IMR-90 (cell line): Measurements from ENCODE around the gene YPEL1. TPM values are rescaled to one million over a fixed set of nuclear protein-coding genes. Genes with fewer than 3 reads are reported as not detected.

Experiments
- ATAC-seq: fragments of 200-7000 bp; cut with Tn5 transposase; 2 replicates; pipeline ENCODE4 v1.9.1; 2020; ENCODE audit warnings: low read depth, mild to moderate bottlenecking, moderate library complexity
- BruUV-seq: library from RNA; stranded (reverse); fragments of 400-500 nt; replicated peaks from 2 replicates; lab custom pipeline; 2021; lab: Mats Ljungman, UMichigan
- CTCF ChIA-PET: fragments of 300-600 bp; formaldehyde crosslinking; extraction: SDS; loops from one replicate; lab custom pipeline; 2021; ENCODE audit warnings: antibody characterized with exemption; lab: Yijun Ruan, JAX
- POLR2A ChIA-PET: fragments of 300-600 bp; sonication (Branson Sonifier 250); formaldehyde crosslinking; loops from one replicate; lab custom pipeline; 2022; ENCODE audit warnings: antibody characterized with exemption; ENCODE audit not compliant: unreplicated experiment; lab: Charles Lee
- DNase-seq: peaks from one replicate; pipeline ENCODE4 v3.0.0; 2013
- H2AFZ ChIP-seq: replicated peaks from 2 replicates; pipeline ENCODE3; 2013; ENCODE audit warnings: low read length, mild to moderate bottlenecking; ENCODE audit not compliant: poor library complexity
- H2AK5ac ChIP-seq: 2 replicates; pipeline ENCODE4 v1.6.1; 2013; ENCODE audit warnings: low read depth, low read length, inconsistent platforms
- H2AK9ac ChIP-seq: replicated peaks from 2 replicates; pipeline ENCODE3; 2013; ENCODE audit warnings: mild to moderate bottlenecking, low read depth, low read length, moderate library complexity; ENCODE audit not compliant: poor library complexity
- H2BK120ac ChIP-seq: 2 replicates; pipeline ENCODE4 v1.6.1; 2013; ENCODE audit warnings: low read depth, low read length, inconsistent platforms
- H2BK15ac ChIP-seq: 3 replicates; pipeline ENCODE4 v1.6.1; 2013; ENCODE audit warnings: low read depth, low read length, inconsistent platforms
- H2BK20ac ChIP-seq: 2 replicates; pipeline ENCODE4 v1.6.1; 2013; ENCODE audit warnings: low read depth, mild to moderate bottlenecking, inconsistent platforms, low read length, moderate library complexity
- H2BK5ac ChIP-seq: 2 replicates; pipeline ENCODE4 v1.6.1; 2013; ENCODE audit warnings: mild to moderate bottlenecking, low read depth, low read length, inconsistent platforms; ENCODE audit not compliant: poor library complexity, severe bottlenecking
- H3K14ac ChIP-seq: replicated peaks from 2 replicates; pipeline ENCODE4 v1.6.1; 2013; ENCODE audit warnings: low read depth, low read length, inconsistent platforms
- H3K18ac ChIP-seq: 2 replicates; pipeline ENCODE4 v1.6.1; 2013; ENCODE audit warnings: low read depth, low read length, control low read depth
- H3K23ac ChIP-seq: 2 replicates; pipeline ENCODE4 v1.6.1; 2013; ENCODE audit warnings: low read depth, low read length, inconsistent platforms
- H3K27ac ChIP-seq: 2 replicates; pipeline ENCODE4 v1.5.1; 2013; ENCODE audit warnings: mild to moderate bottlenecking, control low read depth, low read length; ENCODE audit not compliant: insufficient read depth
- H3K27me3 ChIP-seq: 2 replicates; pipeline ENCODE4 v1.6.1; 2013; ENCODE audit warnings: low read length; ENCODE audit not compliant: control insufficient read depth, insufficient read depth
- H3K36me3 ChIP-seq: 2 replicates; pipeline ENCODE4 v1.6.1; 2013; ENCODE audit warnings: low read length, mixed read lengths; ENCODE audit not compliant: control insufficient read depth, insufficient read depth
- H3K4ac ChIP-seq: 2 replicates; pipeline ENCODE4 v1.6.1; 2013; ENCODE audit warnings: low read depth, low read length, inconsistent platforms
- H3K4me1 ChIP-seq: 2 replicates; pipeline ENCODE4 v1.6.1; 2013; ENCODE audit warnings: low read length, mixed read lengths; ENCODE audit not compliant: control insufficient read depth, insufficient read depth
- H3K4me2 ChIP-seq: 2 replicates; pipeline ENCODE4 v1.6.1; 2013; ENCODE audit warnings: low read depth, mild to moderate bottlenecking, control low read depth, low read length, moderate library complexity
- H3K4me3 ChIP-seq: 2 replicates; pipeline ENCODE4 v1.5.1; 2013; ENCODE audit warnings: low read depth, mild to moderate bottlenecking, control low read depth, low read length, moderate library complexity; ENCODE audit not compliant: insufficient read depth
- H3K56ac ChIP-seq: 2 replicates; pipeline ENCODE4 v1.6.1; 2013; ENCODE audit warnings: low read length, inconsistent platforms; ENCODE audit not compliant: insufficient read depth; ENCODE audit errors: extremely low read depth
- H3K79me1 ChIP-seq, 2 experiments: 2 replicates each; pipeline ENCODE4 v1.6.1; 2013; ENCODE audit warnings: low read length in 2 of 2, inconsistent platforms in 1 of 2, low read depth in 1 of 2
- H3K9ac ChIP-seq: 2 replicates; pipeline ENCODE4 v1.6.1; 2013; ENCODE audit warnings: low read depth, low read length, control low read depth
- H3K9me1 ChIP-seq: 2 replicates; pipeline ENCODE4 v1.6.1; 2013; ENCODE audit warnings: low read length, inconsistent platforms; ENCODE audit not compliant: insufficient read depth
- H3K9me3 ChIP-seq: 2 replicates; pipeline ENCODE4 v1.6.1; 2013; ENCODE audit warnings: low read length; ENCODE audit not compliant: control insufficient read depth, insufficient read depth
- H4K20me1 ChIP-seq: 2 replicates; pipeline ENCODE4 v1.6.1; 2013; ENCODE audit warnings: low read length, inconsistent platforms; ENCODE audit not compliant: insufficient read depth
- H4K5ac ChIP-seq: 2 replicates; pipeline ENCODE4 v1.6.1; 2013; ENCODE audit warnings: mild to moderate bottlenecking, low read depth, low read length, control low read depth
- H4K8ac ChIP-seq, 2 experiments: 2 replicates each; pipeline ENCODE4 v1.6.1; 2013; ENCODE audit warnings: low read depth in 2 of 2, low read length in 2 of 2, control low read depth in 1 of 2, inconsistent platforms in 1 of 2
- H4K91ac ChIP-seq: 2 replicates; pipeline ENCODE4 v1.6.1; 2013; ENCODE audit warnings: low read depth, low read length, inconsistent platforms; ENCODE audit not compliant: insufficient read depth
- CEBPB ChIP-seq: IDR thresholded peaks from 2 replicates; pipeline ENCODE4 v1.6.1; 2012; ENCODE audit warnings: low read depth, low read length, improper control_type of control experiment
- CHD1 ChIP-seq: IDR thresholded peaks from 2 replicates; pipeline ENCODE4 v1.6.1; 2012; ENCODE audit warnings: low read depth, low read length, improper control_type of control experiment
- CTCF ChIP-seq: conservative IDR thresholded peaks from 2 replicates; pipeline ENCODE4 v1.5.1; 2012; ENCODE audit warnings: mild to moderate bottlenecking, low read depth, low read length, improper control_type of control experiment
- FOS ChIP-seq: fragments of 150-350 bp; IDR thresholded peaks from 2 replicates; pipeline ENCODE4 v1.6.1; 2016; ENCODE audit warnings: low read depth, low read length
- MAFK ChIP-seq: IDR thresholded peaks from 2 replicates; pipeline ENCODE4 v1.6.1; 2012; ENCODE audit warnings: low read depth, low read length, improper control_type of control experiment
- MAZ ChIP-seq: IDR thresholded peaks from 2 replicates; pipeline ENCODE4 v1.6.1; 2012; ENCODE audit warnings: low read depth, mild to moderate bottlenecking, low read length, improper control_type of control experiment, moderate library complexity, borderline replicate concordance
- MXI1 ChIP-seq: IDR thresholded peaks from 2 replicates; pipeline ENCODE4 v1.6.1; 2012; ENCODE audit warnings: low read depth, mild to moderate bottlenecking, low read length, moderate library complexity, borderline replicate concordance
- NFE2L2 ChIP-seq: fragments of 150-350 bp; IDR thresholded peaks from 2 replicates; pipeline ENCODE4 v1.6.1; 2016; ENCODE audit warnings: low read depth, mild to moderate bottlenecking, low read length
- POLR2A ChIP-seq: IDR thresholded peaks from 2 replicates; pipeline ENCODE4 v1.6.1; 2012; ENCODE audit warnings: mild to moderate bottlenecking, low read depth, low read length
- RAD21 ChIP-seq: IDR thresholded peaks from 2 replicates; pipeline ENCODE4 v1.6.1; 2012; ENCODE audit warnings: low read length, improper control_type of control experiment
- RFX5 ChIP-seq: IDR thresholded peaks from 2 replicates; pipeline ENCODE4 v1.8.0; 2012; ENCODE audit warnings: low read depth, mild to moderate bottlenecking, low read length, moderate library complexity
- SMC3 ChIP-seq: fragments of 150-350 bp; IDR thresholded peaks from 2 replicates; pipeline ENCODE4 v1.6.1; 2016; ENCODE audit warnings: low read depth, mild to moderate bottlenecking, antibody characterized with exemption, low read length, moderate library complexity
- USF2 ChIP-seq: fragments of 150-350 bp; IDR thresholded peaks from 2 replicates; pipeline ENCODE4 v1.6.1; 2017; ENCODE audit warnings: mild to moderate bottlenecking, antibody characterized with exemption, low read length, low read depth
- WGBS, 2 experiments: methylation state at CpG; one replicate each; pipeline versions ENCODE4 v1.1.5 to v1.1.7; 2013; ENCODE audit warnings: missing lambda C conversion rate in 2 of 2; ENCODE audit not compliant: insufficient read length in 1 of 2; ENCODE audit errors: extremely low coverage in 2 of 2; 5-methylcytosine and 5-hydroxymethylcytosine counted together
- dilution Hi-C: fragments of 300-500 bp; cut with HindIII; formaldehyde crosslinking; loops from one replicate; pipeline ENCODE4 v1.14.3; 2018; ENCODE audit warnings: low sequenced_read_pairs; ENCODE audit not compliant: unreplicated experiment
- in situ Hi-C: fragments of 300-500 bp; cut with MboI; formaldehyde crosslinking; loops from 3 replicates; pipeline ENCODE4 v1.14.3; 2019; ENCODE audit warnings: low sequenced_read_pairs, inconsistent platforms, mixed read lengths
- intact Hi-C: fragments of 100-400 bp; cut with micrococcal nuclease; formaldehyde crosslinking; loops from 2 replicates; pipeline ENCODE4 v1.10.0; 2022
- polyA plus RNA-seq, 3 experiments: library from polyadenylated mRNA; depleted of rRNA; stranded (reverse); fragments of >200 nt; gene quantifications; 2 replicates each; pipeline ENCODE4 v1.2.3, GENCODE V29; 2012; ENCODE audit warnings: low replicate concordance in 1 of 3
- total RNA-seq: library from RNA; depleted of rRNA; stranded (reverse); fragments of >200 nt; gene quantifications from 2 replicates; pipeline ENCODE4 v1.2.3, GENCODE V29; 2012

YPEL1 gene
- total and polyA plus RNA-seq, 2 of the 4 experiments (the other 2 are of a cell fraction): 0.72 to 1.3 TPM

DNA sequence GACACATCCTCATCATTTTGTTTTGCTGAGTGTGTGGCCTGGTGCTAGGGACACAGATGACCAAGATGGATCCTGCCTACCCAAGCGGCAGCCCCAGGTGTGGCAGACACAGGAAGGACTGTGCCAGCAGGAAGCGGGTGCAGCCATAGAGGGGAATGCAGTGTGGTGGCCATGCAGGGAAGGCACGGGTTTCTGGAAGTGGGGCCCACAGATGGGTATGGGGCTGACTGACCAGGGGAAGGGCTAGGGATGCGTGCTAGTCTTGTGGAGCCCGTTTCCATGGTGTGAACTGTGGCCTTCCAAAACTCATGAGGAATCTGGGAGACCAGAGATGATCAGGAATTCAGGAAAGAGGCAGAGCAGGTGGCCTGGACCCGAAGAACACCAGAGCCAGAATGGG is 33.5 kb downstream of the YPEL1 start:
- H2BK20ac ChIP-seq: no peak overlapping the region
- H3K4ac ChIP-seq: no peak overlapping the region
- TF ChIP-seq NFE2L2 (no peak), RAD21 (no peak), SMC3 (no peak), FOS (no peak), MAZ (no peak), MAFK (no peak), CEBPB (no peak), CHD1 (no peak), CTCF (no peak), USF2 (no peak), POLR2A (no peak), MXI1 (no peak), RFX5 (no peak)
- no peaks in the 10 kb centered on the region for H3K9me3 ChIP-seq
- H4K91ac ChIP-seq: no peak overlapping the region
- H3K56ac ChIP-seq: no peak overlapping the region
- no peak overlapping the region for H3K4me2 ChIP-seq
- H3K4me3 ChIP-seq: no peak overlapping the region
- no peak overlapping the region for H4K5ac ChIP-seq
- BruUV-seq: no TSS peak
- WGBS, 2 experiments: 96% methylated on average over 4 of the region's 6 CpGs; no CpG with 5 or more reads in 1 of the 2 experiments
- ChIA-PET POLR2A (no interaction called here), CTCF (no interaction called here)
- ATAC-seq (no peak), DNase-seq (no peak)
- H3K4me1 ChIP-seq: peaks cover 15% of the 10 kb centered on the region
- in situ Hi-C loops: no loop called here
- no peak overlapping the region for H4K8ac ChIP-seq
- peaks cover 22% of the 10 kb centered on the region for H4K20me1 ChIP-seq
- H3K36me3 ChIP-seq: peaks cover 23% of the 10 kb centered on the region
- no peak overlapping the region for H2AFZ ChIP-seq
- H2BK120ac ChIP-seq: no peak overlapping the region
- no peak overlapping the region for H3K14ac ChIP-seq
- H3K9ac ChIP-seq: no peak overlapping the region
- H3K27ac ChIP-seq: no peak overlapping the region
- no peak overlapping the region for H2BK5ac ChIP-seq
- H2AK5ac ChIP-seq: no peak overlapping the region
- H2BK15ac ChIP-seq: no peak overlapping the region
- dilution Hi-C loops: no loop called here
- peaks cover 0 to 9% of the 10 kb centered on the region in 2 experiments; a peak in 1 of 4 replicates for H3K79me1 ChIP-seq
- H2AK9ac ChIP-seq: no peak overlapping the region
- intact Hi-C loops: no loop called here
- H3K9me1 ChIP-seq: peaks cover 20% of the 10 kb centered on the region
- no peaks in the 10 kb centered on the region for H3K27me3 ChIP-seq
- no peak overlapping the region for H3K18ac ChIP-seq
- no peak overlapping the region for H3K23ac ChIP-seq
